ENCODE results near the gene SMS.

Gene SMS

DNA sequence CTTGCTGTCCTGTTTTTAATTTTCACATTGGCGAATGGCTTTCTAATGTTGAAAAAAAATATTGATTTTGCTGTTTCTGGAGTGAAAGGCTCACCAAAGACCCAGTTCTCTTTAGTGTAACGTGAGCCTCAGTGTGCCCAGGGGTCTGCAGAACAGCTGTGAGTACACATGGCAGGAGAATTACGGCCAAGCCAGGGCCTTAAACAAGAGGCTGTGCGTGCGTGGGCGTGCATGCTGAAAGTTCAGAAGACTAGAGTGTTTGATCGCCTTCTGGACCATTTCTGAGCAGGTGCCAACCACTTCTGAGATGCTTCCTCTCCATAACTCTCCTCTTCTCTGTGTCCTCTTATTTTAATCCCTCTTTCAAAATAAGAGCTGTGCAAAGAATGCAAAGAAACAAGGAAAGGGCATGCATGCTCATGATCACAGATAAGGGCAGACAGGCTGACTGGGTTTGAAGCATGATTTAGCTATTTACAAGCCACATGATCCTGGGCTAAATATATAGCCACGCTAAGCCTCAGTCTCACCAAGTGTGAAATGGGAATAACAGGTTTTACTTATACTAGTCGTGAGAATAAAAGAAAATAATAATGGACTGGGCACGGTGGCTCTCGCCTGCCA, 101.5 kb downstream of the SMS start:
- DNase-seq = no peak

DNA sequence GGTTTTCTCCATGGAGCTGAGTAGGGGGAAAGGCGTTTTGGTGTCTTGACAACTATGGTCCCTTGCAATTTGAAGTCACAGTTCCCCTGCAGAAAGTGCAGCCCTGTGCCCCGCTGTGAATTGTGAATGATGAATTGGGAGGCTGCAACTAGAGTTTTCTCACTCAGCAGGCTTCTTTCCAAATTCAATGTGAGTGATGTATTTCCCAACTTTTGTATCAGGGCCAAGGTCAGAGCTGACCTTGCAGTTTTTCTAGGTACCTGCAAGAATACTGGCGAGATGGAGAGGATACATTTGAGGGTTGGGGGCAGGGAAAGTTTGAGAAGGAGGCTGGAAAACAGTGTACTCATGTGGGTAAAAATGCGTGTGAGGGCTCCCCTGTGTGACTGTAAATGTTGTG, 103.4 kb downstream of the SMS start:
- DNase-seq = no peak

Measured in EL (cell line).